Glutamatergic neuron (in vitro differentiated cells): Measurements from ENCODE around the gene AKAP8L. TPM values are rescaled to one million over a fixed set of nuclear protein-coding genes. Genes with fewer than 3 reads are reported as not detected.

ENCODE experiments used
- DNase-seq: peaks from one replicate; pipeline ENCODE4 v3.0.0; 2022
- H3K27ac Mint-ChIP-seq: one replicate; pipeline ENCODE4 v1.8.0; 2020; ENCODE audit warnings: mild to moderate bottlenecking, mixed read lengths, inconsistent platforms; ENCODE audit not compliant: unreplicated experiment
- H3K27me3 Mint-ChIP-seq: one replicate; pipeline ENCODE4 v1.8.0; 2020; ENCODE audit warnings: mild to moderate bottlenecking, moderate library complexity, mixed read lengths, inconsistent platforms; ENCODE audit not compliant: unreplicated experiment
- H3K36me3 Mint-ChIP-seq: one replicate; pipeline ENCODE4 v1.8.0; 2020; ENCODE audit warnings: mild to moderate bottlenecking, mixed read lengths, inconsistent platforms; ENCODE audit not compliant: unreplicated experiment
- H3K4me1 Mint-ChIP-seq: one replicate; pipeline ENCODE4 v1.8.0; 2020; ENCODE audit warnings: mild to moderate bottlenecking, low read depth, mixed read lengths, inconsistent platforms; ENCODE audit not compliant: unreplicated experiment
- H3K4me3 Mint-ChIP-seq: one replicate; pipeline ENCODE4 v1.8.0; 2020; ENCODE audit warnings: mild to moderate bottlenecking, mixed read lengths, inconsistent platforms; ENCODE audit not compliant: unreplicated experiment
- H3K9me3 Mint-ChIP-seq: one replicate; pipeline ENCODE4 v1.8.0; 2020; ENCODE audit warnings: mild to moderate bottlenecking, moderate library complexity, mixed read lengths, inconsistent platforms; ENCODE audit not compliant: unreplicated experiment
- CTCF ChIP-seq: fragments of 200-600 bp; sonication (generic); IDR thresholded peaks from one replicate; pipeline ENCODE4 v1.5.0; 2021; ENCODE audit not compliant: partially characterized antibody, unreplicated experiment
- total RNA-seq: library from RNA; stranded (reverse); fragmentation: NEBNext Ultra II Directional; extraction: Animal tissue kit (Norgen Biotek cat#: 25700); gene quantifications from one replicate; pipeline ENCODE4 v1.2.1, GENCODE V29; 2021; ENCODE audit not compliant: unreplicated experiment

AKAP8L gene
- total RNA-seq, 1 donor from 2014 or later, result 354 TPM

GRCh38 chr19:15447057-15447456, 28.3 kb upstream of the AKAP8L start:
- TF ChIP-seq CTCF, result no peak
- no peaks in the 10 kb centered on the region for H3K36me3 Mint-ChIP-seq
- DNase-seq, result no peak
- H3K4me3 Mint-ChIP-seq, result no peak overlapping the region
- H3K27me3 Mint-ChIP-seq, result peaks cover 6% of the 10 kb centered on the region
- peaks cover 7% of the 10 kb centered on the region for H3K9me3 Mint-ChIP-seq
- no peak overlapping the region for H3K27ac Mint-ChIP-seq
- peaks cover 4% of the 10 kb centered on the region for H3K4me1 Mint-ChIP-seq

- no peak for TF ChIP-seq CTCF
- H3K4me3 Mint-ChIP-seq, result no peak overlapping the region
- H3K27ac Mint-ChIP-seq, result no peak overlapping the region
- peaks cover 6% of the 10 kb centered on the region for H3K27me3 Mint-ChIP-seq
- H3K9me3 Mint-ChIP-seq, result peaks cover 7% of the 10 kb centered on the region
- peaks cover 4% of the 10 kb centered on the region for H3K4me1 Mint-ChIP-seq
- DNase-seq, result no peak
- no peaks in the 10 kb centered on the region for H3K36me3 Mint-ChIP-seq
These were observed 27.1 kb upstream of the AKAP8L start for GRCh38 chr19:15445807-15446376.

DNA sequence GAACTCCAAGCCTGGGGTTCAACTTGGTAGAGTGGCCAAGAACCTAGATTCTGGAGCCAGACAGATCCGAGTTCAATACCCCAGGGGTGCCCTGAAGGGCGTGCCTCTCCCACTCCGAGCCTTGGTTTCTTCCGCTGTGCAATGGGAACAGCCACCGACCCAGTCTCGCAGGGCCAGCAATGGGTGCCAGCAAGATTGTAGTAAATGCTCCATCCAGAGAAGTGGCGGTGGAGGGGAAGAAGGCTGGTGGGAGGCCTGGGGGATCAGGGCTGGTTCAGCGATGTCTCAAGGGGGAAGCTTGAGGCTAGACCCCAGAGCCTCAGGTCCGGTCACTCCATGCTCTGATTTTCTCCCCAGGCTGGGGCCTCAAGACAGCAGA, 26.4 kb upstream of the AKAP8L start:
- no peak overlapping the region for H3K4me3 Mint-ChIP-seq
- TF ChIP-seq CTCF, result no peak
- DNase-seq, result no peak
- no peaks in the 10 kb centered on the region for H3K36me3 Mint-ChIP-seq
- H3K9me3 Mint-ChIP-seq, result peaks cover 7% of the 10 kb centered on the region
- peaks cover 4% of the 10 kb centered on the region for H3K4me1 Mint-ChIP-seq
- peaks cover 2% of the 10 kb centered on the region for H3K27me3 Mint-ChIP-seq
- no peak overlapping the region for H3K27ac Mint-ChIP-seq

DNA sequence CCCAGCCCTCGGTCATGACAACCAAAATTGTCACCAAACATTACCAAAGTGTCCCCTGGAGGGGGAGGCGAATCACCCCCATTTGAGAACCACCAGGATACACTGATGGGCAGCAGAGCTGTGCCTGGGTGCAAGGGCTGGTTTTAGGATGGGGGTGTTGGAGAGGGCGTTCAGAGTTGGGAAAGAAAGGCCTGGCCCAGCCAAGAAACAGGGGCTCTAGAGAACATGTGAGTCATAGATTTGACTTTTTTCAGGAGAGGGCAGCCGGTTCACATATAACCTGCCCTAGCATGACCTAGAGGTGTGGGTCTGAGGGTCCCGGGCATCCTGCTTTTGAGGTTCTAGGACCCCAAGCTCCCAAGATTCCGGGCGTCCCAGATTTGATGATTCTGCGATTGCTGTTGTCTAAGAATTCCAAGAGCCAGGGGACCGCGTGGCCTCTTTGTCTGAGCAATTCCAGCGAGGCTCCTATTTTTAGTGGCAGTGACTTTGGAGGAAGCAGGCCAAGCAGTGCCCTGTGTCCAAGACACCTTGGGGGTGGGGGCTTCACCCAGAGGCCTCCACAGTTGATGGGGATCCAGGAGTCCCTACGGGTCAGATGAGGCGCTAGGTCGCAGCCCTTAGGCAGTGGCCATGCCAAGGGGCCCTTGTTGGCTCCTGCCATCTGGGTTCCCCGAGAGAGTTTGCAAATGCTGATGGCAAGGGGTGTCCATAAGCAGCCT, 25.9 kb upstream of the AKAP8L start:
- H3K9me3 Mint-ChIP-seq, result peaks cover 7% of the 10 kb centered on the region
- H3K36me3 Mint-ChIP-seq, result no peaks in the 10 kb centered on the region
- no peak for TF ChIP-seq CTCF
- peaks cover 2% of the 10 kb centered on the region for H3K27me3 Mint-ChIP-seq
- peaks cover 4% of the 10 kb centered on the region for H3K4me1 Mint-ChIP-seq
- DNase-seq, result no peak
- H3K27ac Mint-ChIP-seq, result no peak overlapping the region
- no peak overlapping the region for H3K4me3 Mint-ChIP-seq

DNA sequence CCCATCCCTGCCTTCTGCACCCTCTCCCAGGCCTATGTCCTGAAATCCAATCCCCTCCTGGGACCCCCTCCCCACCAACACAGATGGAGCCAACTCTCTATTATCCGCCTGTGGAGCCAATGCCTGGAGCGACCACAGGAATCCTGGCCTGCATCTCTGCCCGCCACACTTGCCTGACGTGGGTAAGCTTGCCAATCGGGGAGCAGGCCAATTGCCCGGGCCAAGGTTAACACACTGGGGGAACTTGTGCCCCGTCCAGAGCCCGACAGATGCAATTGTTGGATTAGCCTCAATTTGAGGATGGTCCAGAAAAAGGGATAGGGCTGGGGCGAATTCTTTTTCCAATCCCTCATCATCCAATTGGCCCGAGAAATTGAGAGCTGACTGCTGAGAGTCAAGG, 25.1 kb upstream of the AKAP8L start:
- H3K27me3 Mint-ChIP-seq, result peaks cover 2% of the 10 kb centered on the region
- H3K27ac Mint-ChIP-seq, result no peak overlapping the region
- H3K4me1 Mint-ChIP-seq, result peaks cover 4% of the 10 kb centered on the region
- H3K36me3 Mint-ChIP-seq, result no peaks in the 10 kb centered on the region
- peaks cover 6% of the 10 kb centered on the region for H3K9me3 Mint-ChIP-seq
- DNase-seq, result no peak
- no peak overlapping the region for H3K4me3 Mint-ChIP-seq
- TF ChIP-seq CTCF, result no peak
